Suprapubic skin (tissue), 4 donors: ENCODE measurements around the gene ICAM2. TPM values are rescaled to one million over a fixed set of nuclear protein-coding genes. Genes with fewer than 3 reads are reported as not detected.

Experiments used
- DNase-seq, 2 donors: peaks; one replicate each; pipeline ENCODE4 v3.0.0-alpha.2; 2019; ENCODE audit warnings: low spot score in 2 of 2
- H3K27ac ChIP-seq: fragments of 200-600 bp; sonication (generic); one replicate; pipeline ENCODE4 v1.5.1; 2019
- H3K27me3 ChIP-seq: fragments of 200-600 bp; sonication (generic); one replicate; pipeline ENCODE4 v1.5.1; 2019
- H3K36me3 ChIP-seq: fragments of 200-600 bp; sonication (generic); one replicate; pipeline ENCODE4 v1.5.1; 2019
- H3K4me1 ChIP-seq: fragments of 200-600 bp; sonication (generic); one replicate; pipeline ENCODE4 v1.5.1; 2019
- H3K4me3 ChIP-seq: fragments of 200-600 bp; sonication (generic); one replicate; pipeline ENCODE4 v1.5.1; 2019; ENCODE audit warnings: mild to moderate bottlenecking
- H3K9me3 ChIP-seq: fragments of 200-600 bp; sonication (generic); one replicate; pipeline ENCODE4 v1.5.1; 2019
- CTCF ChIP-seq, 2 donors: fragments of 200-600 bp in 1 of 2; fragments of 450-650 bp in 1 of 2; sonication (generic) in 1 of 2; IDR thresholded peaks; one replicate each; pipeline ENCODE4 v1.5.1; 2016 to 2019; ENCODE audit warnings: antibody characterized with exemption in 2 of 2, mild to moderate bottlenecking in 1 of 2, moderate library complexity in 1 of 2
- EP300 ChIP-seq: sonication (generic); formaldehyde crosslinking; IDR thresholded peaks from one replicate; pipeline ENCODE4 v1.6.1; 2017; ENCODE audit warnings: antibody characterized with exemption
- POLR2A ChIP-seq, 2 donors: fragments of 450-650 bp; IDR thresholded peaks; one replicate each; pipeline ENCODE4 v1.6.1; 2017; ENCODE audit warnings: antibody characterized with exemption in 2 of 2, mild to moderate bottlenecking in 2 of 2, moderate library complexity in 2 of 2
- POLR2AphosphoS5 ChIP-seq, 3 donors: sonication (generic); formaldehyde crosslinking; IDR thresholded peaks; one replicate each; pipeline ENCODE4 v1.6.1; 2017; ENCODE audit warnings: antibody characterized with exemption in 3 of 3
- WGBS: methylation state at CpG from one replicate; pipeline ENCODE4 v1.1.5; 2018; 5-methylcytosine and 5-hydroxymethylcytosine counted together
- total RNA-seq, 4 donors: library from RNA; depleted of rRNA; stranded (reverse); fragments of >200 nt; gene quantifications; one replicate each; pipeline ENCODE4 v1.1.0, GENCODE V29; 2016

The ICAM2 gene
- total RNA-seq, 4 donors from 2014 or later: 8.4 to 32.5 (median 14.9) TPM

DNA sequence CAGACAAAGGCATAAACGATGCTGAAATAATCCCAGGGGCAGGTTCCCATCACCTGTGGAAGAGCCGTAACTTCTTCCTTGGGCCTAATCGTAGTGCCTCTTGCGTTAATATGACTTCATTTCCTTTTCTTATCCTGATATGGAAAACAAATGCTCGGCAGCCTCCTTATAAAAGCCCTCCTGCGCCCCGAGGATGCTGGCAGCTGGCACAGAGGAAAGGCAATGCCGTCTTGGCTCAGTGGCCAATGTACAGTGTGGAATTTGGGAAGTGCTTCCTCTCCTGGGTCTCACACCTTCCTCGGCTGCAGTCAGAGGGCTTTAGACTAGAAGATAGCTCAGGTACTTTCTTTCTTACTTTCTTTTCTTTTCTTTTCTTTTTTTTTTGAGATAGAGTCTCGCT, 51.2 kb downstream of the ICAM2 start:
- WGBS: 67% methylated on average over 10 of the region's 10 CpGs
- DNase-seq: no peak
- no peaks in the 10 kb centered on the region for H3K36me3 ChIP-seq
- H3K9me3 ChIP-seq: no peaks in the 10 kb centered on the region
- TF ChIP-seq EP300 (no peak), CTCF (IDR thresholded peaks at IDR 0.05) (no peak), POLR2A (IDR thresholded peaks at IDR 0.05) (no peak), POLR2AphosphoS5 (IDR thresholded peaks at IDR 0.05) (no peak)
- H3K27ac ChIP-seq: no peak overlapping the region
- no peaks in the 10 kb centered on the region for H3K27me3 ChIP-seq
- no peak overlapping the region for H3K4me3 ChIP-seq
- peaks cover 4% of the 10 kb centered on the region for H3K4me1 ChIP-seq

DNA sequence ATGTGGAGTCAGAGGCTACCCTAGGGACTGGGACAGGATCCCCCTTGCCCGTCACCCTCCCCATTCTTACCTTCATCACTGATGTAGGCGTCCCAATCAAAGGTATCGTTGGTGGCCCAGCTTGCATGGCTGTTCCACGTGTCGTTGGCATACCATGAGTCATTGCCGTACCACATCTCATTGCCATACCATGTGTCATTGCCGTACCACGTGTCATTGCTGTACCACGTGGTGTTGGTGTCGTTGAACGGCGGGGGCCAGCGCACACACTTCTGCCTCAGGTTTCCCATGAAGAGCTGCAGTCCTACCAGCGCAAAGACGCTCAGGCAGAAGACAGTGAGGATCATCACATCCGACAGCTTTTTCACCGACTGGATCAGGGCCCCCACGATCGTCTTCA, 52.5 kb downstream of the ICAM2 start:
- DNase-seq: no peak
- WGBS: 91% methylated on average over 19 of the region's 19 CpGs
- Histone ChIP-seq H3K27ac (no peak overlapping the region), H3K27me3 (no peaks in the 10 kb centered on the region), H3K36me3 (no peaks in the 10 kb centered on the region), H3K4me3 (no peak overlapping the region), H3K9me3 (no peaks in the 10 kb centered on the region), H3K4me1 (no peaks in the 10 kb centered on the region)
- no peak for TF ChIP-seq POLR2AphosphoS5 (IDR thresholded peaks at IDR 0.05)
- no peak for TF ChIP-seq CTCF (IDR thresholded peaks at IDR 0.05)
- TF ChIP-seq POLR2A (IDR thresholded peaks at IDR 0.05): no peak
- no peak for TF ChIP-seq EP300

GRCh38 chr17:63966646-63967264, 53.7 kb downstream of the ICAM2 start:
- H3K36me3 ChIP-seq: no peaks in the 10 kb centered on the region
- H3K27me3 ChIP-seq: no peaks in the 10 kb centered on the region
- WGBS: 84% methylated on average over 11 of the region's 11 CpGs
- DNase-seq: no peak
- TF ChIP-seq POLR2A (IDR thresholded peaks at IDR 0.05) (no peak), CTCF (IDR thresholded peaks at IDR 0.05) (no peak), POLR2AphosphoS5 (IDR thresholded peaks at IDR 0.05) (no peak), EP300 (no peak)
- no peaks in the 10 kb centered on the region for H3K9me3 ChIP-seq
- no peaks in the 10 kb centered on the region for H3K4me1 ChIP-seq
- no peak overlapping the region for H3K27ac ChIP-seq
- no peak overlapping the region for H3K4me3 ChIP-seq

DNA sequence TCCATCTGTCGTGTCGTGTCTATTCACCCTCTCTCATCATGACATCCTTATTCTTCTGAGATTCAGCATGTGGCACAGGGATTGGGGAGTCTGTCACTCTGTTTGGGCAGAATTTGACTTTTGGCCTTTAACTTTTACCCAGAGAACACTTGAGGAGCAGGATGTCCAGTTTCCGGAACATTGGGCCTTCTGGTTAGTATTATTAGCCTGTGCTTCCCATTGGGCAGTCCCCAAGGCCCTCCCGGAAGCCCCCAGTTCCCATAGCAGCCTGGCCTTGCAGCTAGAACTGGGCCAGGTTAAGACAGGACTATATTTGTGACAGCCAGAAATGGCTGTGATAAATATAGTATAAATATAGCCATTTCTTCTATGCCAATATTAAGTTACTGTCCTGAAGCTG, 57.3 kb downstream of the ICAM2 start:
- DNase-seq: no peak
- WGBS: 63% methylated on average over 4 of the region's 4 CpGs
- H3K4me3 ChIP-seq: no peak overlapping the region
- H3K27me3 ChIP-seq: no peaks in the 10 kb centered on the region
- peak overlapping the region; percentile 47 for H3K27ac ChIP-seq
- no peaks in the 10 kb centered on the region for H3K36me3 ChIP-seq
- H3K4me1 ChIP-seq: peaks cover 15% of the 10 kb centered on the region
- H3K9me3 ChIP-seq: no peaks in the 10 kb centered on the region
- TF ChIP-seq POLR2AphosphoS5 (IDR thresholded peaks at IDR 0.05): no peak
- no peak for TF ChIP-seq EP300
- TF ChIP-seq CTCF (IDR thresholded peaks at IDR 0.05): no peak
- no peak for TF ChIP-seq POLR2A (IDR thresholded peaks at IDR 0.05)

- H3K4me1 ChIP-seq: peaks cover 15% of the 10 kb centered on the region
- no peak for DNase-seq
- 59% methylated on average over 5 of the region's 10 CpGs for WGBS
- TF ChIP-seq POLR2AphosphoS5 (IDR thresholded peaks at IDR 0.05) (no peak), POLR2A (IDR thresholded peaks at IDR 0.05) (no peak), EP300 (no peak), CTCF (IDR thresholded peaks at IDR 0.05) (no peak)
- no peaks in the 10 kb centered on the region for H3K9me3 ChIP-seq
- peak overlapping the region; percentile 39 for H3K27ac ChIP-seq
- no peaks in the 10 kb centered on the region for H3K27me3 ChIP-seq
- no peak overlapping the region for H3K4me3 ChIP-seq
- no peaks in the 10 kb centered on the region for H3K36me3 ChIP-seq
These were observed 58.1 kb downstream of the ICAM2 start for GRCh38 chr17:63962298-63962744.
